Neural cell (in vitro differentiated cells): ENCODE measurements around the gene PAK1. TPM values are rescaled to one million over a fixed set of nuclear protein-coding genes. Genes with fewer than 3 reads are reported as not detected.

Source experiments
- H2AFZ ChIP-seq: fragments of 200-600, 300-800 bp; sonication (generic), shearing (Covaris generic); 2 replicates; pipeline ENCODE4 v1.6.0; 2014; ENCODE audit warnings: low read depth, mild to moderate bottlenecking, antibody characterized with exemption, low read length, moderate library complexity
- H3F3A ChIP-seq: fragments of 200-600 bp; shearing (Covaris generic); 2 replicates; pipeline ENCODE4 v1.6.1; 2016; ENCODE audit warnings: mild to moderate bottlenecking, moderate library complexity, mixed read lengths, antibody characterized with exemption, low read length; ENCODE audit not compliant: insufficient read depth, poor library complexity, severe bottlenecking
- H3K27ac ChIP-seq: fragments of 200-600, 300-800 bp; sonication (generic), shearing (Covaris generic); 2 replicates; pipeline ENCODE4 v1.5.1; 2014; ENCODE audit warnings: mild to moderate bottlenecking, low read length, moderate library complexity
- H3K27me3 ChIP-seq: fragments of 300-800, 200-600 bp; sonication (generic), shearing (Covaris generic); 2 replicates; pipeline ENCODE4 v1.6.0; 2014; ENCODE audit warnings: mild to moderate bottlenecking, low read depth, low read length, moderate library complexity; ENCODE audit not compliant: insufficient read depth
- H3K36me3 ChIP-seq: fragments of 300-800, 200-600 bp; sonication (generic), shearing (Covaris generic); 2 replicates; pipeline ENCODE4 v1.5.1; 2014; ENCODE audit warnings: mild to moderate bottlenecking, antibody characterized with exemption, low read length, moderate library complexity; ENCODE audit not compliant: insufficient read depth
- H3K4me2 ChIP-seq: fragments of 300-800, 200-600 bp; sonication (generic), shearing (Covaris generic); 2 replicates; pipeline ENCODE4 v1.6.0; 2014; ENCODE audit warnings: mild to moderate bottlenecking, low read length
- H3K4me3 ChIP-seq: fragments of 300-800, 200-600 bp; sonication (generic), shearing (Covaris generic); 2 replicates; pipeline ENCODE4 v1.5.1; 2014; ENCODE audit warnings: mild to moderate bottlenecking, low read length, moderate library complexity
- H3K79me2 ChIP-seq: fragments of 200-600 bp; shearing (Covaris generic); replicated peaks from 2 replicates; pipeline ENCODE4 v1.6.0; 2014; ENCODE audit warnings: mild to moderate bottlenecking, low read length, moderate library complexity; ENCODE audit not compliant: insufficient read depth
- H3K9ac ChIP-seq: fragments of 300-800, 200-600 bp; sonication (generic), shearing (Covaris generic); 2 replicates; pipeline ENCODE4 v1.6.1; 2016; ENCODE audit warnings: mild to moderate bottlenecking, low read length, mixed read lengths
- H3K9me2 ChIP-seq: fragments of 200-600 bp; shearing (Covaris generic); 2 replicates; pipeline ENCODE4 v1.6.1; 2016; ENCODE audit warnings: mild to moderate bottlenecking, low read length, mixed read lengths; ENCODE audit not compliant: insufficient read depth
- H3K9me3 ChIP-seq: fragments of 200-600, 300-800 bp; sonication (generic), shearing (Covaris generic); 2 replicates; pipeline ENCODE4 v1.6.1; 2016; ENCODE audit warnings: mild to moderate bottlenecking, mixed run types, low read length, moderate library complexity, mixed read lengths
- H4K20me1 ChIP-seq: fragments of 200-600 bp; shearing (Covaris generic); 2 replicates; pipeline ENCODE4 v1.6.1; 2016; ENCODE audit warnings: mild to moderate bottlenecking, mixed run types; ENCODE audit not compliant: insufficient read depth
- EP300 ChIP-seq: fragments of 450-650 bp; conservative IDR thresholded peaks from 2 replicates; pipeline ENCODE4 v1.6.1; 2014; ENCODE audit warnings: antibody characterized with exemption, mild to moderate bottlenecking, moderate library complexity; ENCODE audit not compliant: poor library complexity, severe bottlenecking
- EZH2 ChIP-seq: fragments of 200-600, 300-800 bp; shearing (Covaris generic), sonication (generic); IDR thresholded peaks from 2 replicates; pipeline ENCODE4 v1.6.1; 2014; ENCODE audit warnings: antibody characterized with exemption, low read length, borderline replicate concordance, mild to moderate bottlenecking; ENCODE audit not compliant: insufficient read depth, poor library complexity, severe bottlenecking
- MXI1 ChIP-seq: fragments of 450-650 bp; conservative IDR thresholded peaks from 2 replicates; pipeline ENCODE4 v1.6.1; 2014; ENCODE audit warnings: antibody characterized with exemption, mild to moderate bottlenecking; ENCODE audit not compliant: poor library complexity, severe bottlenecking
- POLR2AphosphoS5 ChIP-seq: IDR thresholded peaks from 2 replicates; pipeline ENCODE4 v1.6.1; 2012
- RAD21 ChIP-seq: fragments of 450-650 bp; conservative IDR thresholded peaks from 2 replicates; pipeline ENCODE4 v1.6.1; 2014; ENCODE audit warnings: antibody characterized with exemption, mild to moderate bottlenecking, moderate library complexity
- SMC3 ChIP-seq: fragments of 450-650 bp; conservative IDR thresholded peaks from 2 replicates; pipeline ENCODE4 v1.6.1; 2014; ENCODE audit warnings: antibody characterized with exemption, mild to moderate bottlenecking, moderate library complexity; ENCODE audit not compliant: poor library complexity
- TAF1 ChIP-seq: IDR thresholded peaks from 2 replicates; pipeline ENCODE4 v1.6.1; 2012; ENCODE audit warnings: low read depth
- polyA plus RNA-seq: library from polyadenylated mRNA; depleted of rRNA; stranded (reverse); fragments of >200 nt; gene quantifications from 2 replicates; pipeline ENCODE4 v1.2.3, GENCODE V29; 2014
- TF ChIP-seq, protein P1 (sequence below): fragments of 450-650 bp; IDR thresholded peaks from 2 replicates; pipeline ENCODE4 v1.5.1; 2014; ENCODE audit warnings: antibody characterized with exemption, mild to moderate bottlenecking, moderate library complexity; ENCODE audit not compliant: poor library complexity, severe bottlenecking
- TF ChIP-seq, protein P2 (sequence below): IDR thresholded peaks from 2 replicates; pipeline ENCODE4 v1.6.1; 2012; ENCODE audit warnings: borderline replicate concordance

The PAK1 gene
- polyA plus RNA-seq, 1 donor from 2014 or later, result 65.2 TPM

DNA sequence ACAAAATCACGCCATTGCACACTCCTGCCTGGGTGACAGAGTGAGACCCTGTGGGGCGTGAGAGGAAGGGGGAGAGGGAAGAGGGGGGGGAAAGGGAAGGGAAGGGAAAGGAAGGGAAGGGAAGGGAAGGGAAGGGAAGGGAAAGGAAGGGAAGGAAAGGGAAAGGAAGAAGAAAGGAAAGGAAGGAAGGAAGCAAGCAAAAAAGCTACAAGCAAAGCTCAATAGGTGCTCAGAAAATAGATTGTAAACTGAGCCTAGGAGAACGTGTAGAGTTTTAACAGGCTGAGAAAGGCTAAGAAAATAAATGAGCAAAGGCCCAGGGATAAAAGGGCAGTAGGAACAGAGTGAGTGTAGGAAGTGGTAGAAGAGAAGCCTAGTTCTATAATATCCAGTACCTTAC is 141.6 kb downstream of the PAK1 start:
- Histone ChIP-seq H3K9ac (no peak overlapping the region), H2AFZ (no peak overlapping the region), H3K4me2 (no peak overlapping the region), H3K27me3 (no peaks in the 10 kb centered on the region), H3K36me3 (peaks cover 6% of the 10 kb centered on the region), H3K9me3 (no peaks in the 10 kb centered on the region), H3F3A (no peaks in the 10 kb centered on the region), H3K9me2 (no peaks in the 10 kb centered on the region), H3K4me3 (no peak overlapping the region), H3K79me2 (no peaks in the 10 kb centered on the region), H4K20me1 (no peaks in the 10 kb centered on the region), H3K27ac (no peak overlapping the region)
- TF ChIP-seq POLR2AphosphoS5 (no peak), EP300 (no peak), TAF1 (no peak), MXI1 (no peak), RAD21 (no peak), EZH2 (no peak), SMC3 (no peak)
- TF ChIP-seq, protein P1, sequence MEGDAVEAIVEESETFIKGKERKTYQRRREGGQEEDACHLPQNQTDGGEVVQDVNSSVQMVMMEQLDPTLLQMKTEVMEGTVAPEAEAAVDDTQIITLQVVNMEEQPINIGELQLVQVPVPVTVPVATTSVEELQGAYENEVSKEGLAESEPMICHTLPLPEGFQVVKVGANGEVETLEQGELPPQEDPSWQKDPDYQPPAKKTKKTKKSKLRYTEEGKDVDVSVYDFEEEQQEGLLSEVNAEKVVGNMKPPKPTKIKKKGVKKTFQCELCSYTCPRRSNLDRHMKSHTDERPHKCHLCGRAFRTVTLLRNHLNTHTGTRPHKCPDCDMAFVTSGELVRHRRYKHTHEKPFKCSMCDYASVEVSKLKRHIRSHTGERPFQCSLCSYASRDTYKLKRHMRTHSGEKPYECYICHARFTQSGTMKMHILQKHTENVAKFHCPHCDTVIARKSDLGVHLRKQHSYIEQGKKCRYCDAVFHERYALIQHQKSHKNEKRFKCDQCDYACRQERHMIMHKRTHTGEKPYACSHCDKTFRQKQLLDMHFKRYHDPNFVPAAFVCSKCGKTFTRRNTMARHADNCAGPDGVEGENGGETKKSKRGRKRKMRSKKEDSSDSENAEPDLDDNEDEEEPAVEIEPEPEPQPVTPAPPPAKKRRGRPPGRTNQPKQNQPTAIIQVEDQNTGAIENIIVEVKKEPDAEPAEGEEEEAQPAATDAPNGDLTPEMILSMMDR, result no peak
- TF ChIP-seq, protein P2, sequence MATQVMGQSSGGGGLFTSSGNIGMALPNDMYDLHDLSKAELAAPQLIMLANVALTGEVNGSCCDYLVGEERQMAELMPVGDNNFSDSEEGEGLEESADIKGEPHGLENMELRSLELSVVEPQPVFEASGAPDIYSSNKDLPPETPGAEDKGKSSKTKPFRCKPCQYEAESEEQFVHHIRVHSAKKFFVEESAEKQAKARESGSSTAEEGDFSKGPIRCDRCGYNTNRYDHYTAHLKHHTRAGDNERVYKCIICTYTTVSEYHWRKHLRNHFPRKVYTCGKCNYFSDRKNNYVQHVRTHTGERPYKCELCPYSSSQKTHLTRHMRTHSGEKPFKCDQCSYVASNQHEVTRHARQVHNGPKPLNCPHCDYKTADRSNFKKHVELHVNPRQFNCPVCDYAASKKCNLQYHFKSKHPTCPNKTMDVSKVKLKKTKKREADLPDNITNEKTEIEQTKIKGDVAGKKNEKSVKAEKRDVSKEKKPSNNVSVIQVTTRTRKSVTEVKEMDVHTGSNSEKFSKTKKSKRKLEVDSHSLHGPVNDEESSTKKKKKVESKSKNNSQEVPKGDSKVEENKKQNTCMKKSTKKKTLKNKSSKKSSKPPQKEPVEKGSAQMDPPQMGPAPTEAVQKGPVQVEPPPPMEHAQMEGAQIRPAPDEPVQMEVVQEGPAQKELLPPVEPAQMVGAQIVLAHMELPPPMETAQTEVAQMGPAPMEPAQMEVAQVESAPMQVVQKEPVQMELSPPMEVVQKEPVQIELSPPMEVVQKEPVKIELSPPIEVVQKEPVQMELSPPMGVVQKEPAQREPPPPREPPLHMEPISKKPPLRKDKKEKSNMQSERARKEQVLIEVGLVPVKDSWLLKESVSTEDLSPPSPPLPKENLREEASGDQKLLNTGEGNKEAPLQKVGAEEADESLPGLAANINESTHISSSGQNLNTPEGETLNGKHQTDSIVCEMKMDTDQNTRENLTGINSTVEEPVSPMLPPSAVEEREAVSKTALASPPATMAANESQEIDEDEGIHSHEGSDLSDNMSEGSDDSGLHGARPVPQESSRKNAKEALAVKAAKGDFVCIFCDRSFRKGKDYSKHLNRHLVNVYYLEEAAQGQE, result no peak

DNA sequence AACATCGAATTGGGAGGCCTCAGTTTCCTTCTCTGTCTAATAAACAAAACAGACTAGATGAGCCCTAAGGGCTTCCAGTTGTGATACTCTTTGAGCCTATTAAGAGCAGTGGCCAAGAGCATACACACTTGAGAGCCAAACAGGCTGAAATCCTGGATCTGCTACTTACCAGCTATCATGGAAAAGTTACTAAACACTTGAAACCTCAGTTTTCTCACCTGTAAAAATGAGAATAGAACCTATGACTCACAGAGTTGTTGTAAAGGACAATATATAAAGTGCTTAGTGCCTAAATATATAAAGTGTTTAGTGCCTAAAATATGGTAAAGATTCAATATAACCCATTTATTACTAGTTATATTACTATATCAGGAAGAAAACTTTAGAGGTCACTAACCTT is 148.7 kb downstream of the PAK1 start:
- Histone ChIP-seq H3K4me3 (no peak overlapping the region), H2AFZ (no peak overlapping the region), H4K20me1 (no peaks in the 10 kb centered on the region), H3K27ac (no peak overlapping the region), H3K9ac (no peak overlapping the region), H3K36me3 (peaks cover 4% of the 10 kb centered on the region), H3K4me2 (no peak overlapping the region), H3K79me2 (no peaks in the 10 kb centered on the region), H3F3A (no peaks in the 10 kb centered on the region), H3K9me2 (no peaks in the 10 kb centered on the region), H3K9me3 (no peaks in the 10 kb centered on the region), H3K27me3 (no peaks in the 10 kb centered on the region)
- no peak for TF ChIP-seq MXI1
- no peak for TF ChIP-seq POLR2AphosphoS5

DNA sequence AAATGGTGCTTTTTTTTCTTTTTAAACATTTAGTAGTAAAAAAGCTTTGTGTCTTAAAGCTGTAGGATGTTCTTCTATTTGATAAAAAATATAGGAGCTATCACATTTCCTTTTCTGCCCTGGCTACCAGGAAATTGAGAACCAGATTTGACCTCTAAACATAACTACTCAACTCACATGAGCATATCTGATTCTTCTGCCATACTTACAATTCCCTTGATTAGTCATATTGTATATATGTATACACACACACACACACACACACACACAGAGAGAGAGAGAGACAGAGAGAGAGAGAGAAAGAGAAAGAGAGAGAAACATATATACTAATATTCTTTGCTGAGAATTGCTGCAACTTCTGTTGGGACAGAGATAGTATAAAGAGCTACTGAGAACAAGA is 149.4 kb downstream of the PAK1 start:
- Histone ChIP-seq H3K4me2 (no peak overlapping the region), H3K4me3 (no peak overlapping the region), H2AFZ (no peak overlapping the region), H3K9me3 (no peaks in the 10 kb centered on the region), H3K9ac (no peak overlapping the region), H4K20me1 (no peaks in the 10 kb centered on the region), H3K9me2 (no peaks in the 10 kb centered on the region), H3K79me2 (no peaks in the 10 kb centered on the region), H3K27ac (no peak overlapping the region), H3F3A (no peaks in the 10 kb centered on the region), H3K36me3 (peaks cover 4% of the 10 kb centered on the region), H3K27me3 (no peaks in the 10 kb centered on the region)
- TF ChIP-seq EZH2, result no peak
- no peak for TF ChIP-seq SMC3
- TF ChIP-seq, protein P1, result no peak
- TF ChIP-seq EP300, result no peak
- TF ChIP-seq, protein P2, result no peak
- no peak for TF ChIP-seq MXI1
- TF ChIP-seq POLR2AphosphoS5, result no peak
- TF ChIP-seq RAD21, result no peak
- no peak for TF ChIP-seq TAF1
